ENCODE measurements around the gene WDFY4. TPM values are rescaled to one million over a fixed set of nuclear protein-coding genes. Genes with fewer than 3 reads are reported as not detected.

Gene WDFY4
- total and polyA plus RNA-seq, 2 experiments from 2014 or later = 0.14 TPM; not detected in 1

GRCh38 chr10:48881937-48882336 lies 197.3 kb downstream of the WDFY4 start (continued):
- TF ChIP-seq CTCF (conservative IDR thresholded peaks at IDR 0.05; ENCODE audit: low read depth in 2 of 2) (no peak), ETS1 (IDR thresholded peaks at IDR 0.05) (no peak), NANOG (IDR thresholded peaks at IDR 0.05; ENCODE audit: borderline replicate concordance) (no peak)

GRCh38 chr10:48882881-48883280 lies 198.2 kb downstream of the WDFY4 start:
- peaks cover 6% of the 10 kb centered on the region; the same call in 2 of the 3 replicates for H3K4me1 Mint-ChIP-seq
- DNase-seq (ENCODE audit: low spot score) (no peak), ATAC-seq (no peak)
- no peaks in the 10 kb centered on the region for H3K79me2 ChIP-seq (replicated peaks; ENCODE audit: insufficient read depth)
- H4K20me1 ChIP-seq (replicated peaks; ENCODE audit: insufficient read depth) = no peaks in the 10 kb centered on the region; the same call in 1 of the 2 replicates
- no peaks in the 10 kb centered on the region for H3K36me3 ChIP-seq (ENCODE audit: insufficient read depth)
- H3K27ac ChIP-seq (ENCODE audit: low read depth) = no peak overlapping the region
- no peak overlapping the region for H2AFZ ChIP-seq
- no peak overlapping the region for H3K4me3 ChIP-seq
- H3K4me1 ChIP-seq (ENCODE audit: insufficient read depth) = no peaks in the 10 kb centered on the region
- no peak overlapping the region for H3K4me3 Mint-ChIP-seq
- H3K27me3 ChIP-seq (ENCODE audit: insufficient read depth) = no peaks in the 10 kb centered on the region
- H3F3A ChIP-seq (replicated peaks; ENCODE audit: low read depth) = no peaks in the 10 kb centered on the region
- no peaks in the 10 kb centered on the region for H3K36me3 Mint-ChIP-seq (ENCODE audit: low read depth)
- H3K27me3 Mint-ChIP-seq (ENCODE audit: insufficient read depth, low read depth, poor library complexity) = peaks cover 2% of the 10 kb centered on the region
- H3K9me2 ChIP-seq (ENCODE audit: insufficient read depth) = no peaks in the 10 kb centered on the region
- H3K4me2 ChIP-seq = no peak overlapping the region
- H3K9me3 Mint-ChIP-seq = no peaks in the 10 kb centered on the region
- no peak overlapping the region for H3K27ac Mint-ChIP-seq
- no peak for TF ChIP-seq POLR2AphosphoS5 (IDR thresholded peaks at IDR 0.05; ENCODE audit: low read depth)
- no peak for TF ChIP-seq CTCF (conservative IDR thresholded peaks at IDR 0.05; ENCODE audit: low read depth in 2 of 2)
- TF ChIP-seq EZH2 (IDR thresholded peaks at IDR 0.05; ENCODE audit: low read depth, unreplicated experiment) = no peak
- no peak for TF ChIP-seq ZNF331 (CRISPR knock-in tag; IDR thresholded peaks at IDR 0.05; ENCODE audit: low read depth)
- TF ChIP-seq JUNB (IDR thresholded peaks at IDR 0.05; ENCODE audit: unreplicated experiment) = no peak
- TF ChIP-seq REST (IDR thresholded peaks at IDR 0.05; ENCODE audit: unreplicated experiment) = no peak
- no peak for TF ChIP-seq ETS1 (IDR thresholded peaks at IDR 0.05)
